ENCODE results near the gene CNTRL. TPM values are rescaled to one million over a fixed set of nuclear protein-coding genes. Genes with fewer than 3 reads are reported as not detected.
"Not testable (repeated sequence)": the region's sequence is repeated elsewhere in the genome, so short reads cannot be mapped to it uniquely, and the experiment has no call there.

The CNTRL gene, protein sequence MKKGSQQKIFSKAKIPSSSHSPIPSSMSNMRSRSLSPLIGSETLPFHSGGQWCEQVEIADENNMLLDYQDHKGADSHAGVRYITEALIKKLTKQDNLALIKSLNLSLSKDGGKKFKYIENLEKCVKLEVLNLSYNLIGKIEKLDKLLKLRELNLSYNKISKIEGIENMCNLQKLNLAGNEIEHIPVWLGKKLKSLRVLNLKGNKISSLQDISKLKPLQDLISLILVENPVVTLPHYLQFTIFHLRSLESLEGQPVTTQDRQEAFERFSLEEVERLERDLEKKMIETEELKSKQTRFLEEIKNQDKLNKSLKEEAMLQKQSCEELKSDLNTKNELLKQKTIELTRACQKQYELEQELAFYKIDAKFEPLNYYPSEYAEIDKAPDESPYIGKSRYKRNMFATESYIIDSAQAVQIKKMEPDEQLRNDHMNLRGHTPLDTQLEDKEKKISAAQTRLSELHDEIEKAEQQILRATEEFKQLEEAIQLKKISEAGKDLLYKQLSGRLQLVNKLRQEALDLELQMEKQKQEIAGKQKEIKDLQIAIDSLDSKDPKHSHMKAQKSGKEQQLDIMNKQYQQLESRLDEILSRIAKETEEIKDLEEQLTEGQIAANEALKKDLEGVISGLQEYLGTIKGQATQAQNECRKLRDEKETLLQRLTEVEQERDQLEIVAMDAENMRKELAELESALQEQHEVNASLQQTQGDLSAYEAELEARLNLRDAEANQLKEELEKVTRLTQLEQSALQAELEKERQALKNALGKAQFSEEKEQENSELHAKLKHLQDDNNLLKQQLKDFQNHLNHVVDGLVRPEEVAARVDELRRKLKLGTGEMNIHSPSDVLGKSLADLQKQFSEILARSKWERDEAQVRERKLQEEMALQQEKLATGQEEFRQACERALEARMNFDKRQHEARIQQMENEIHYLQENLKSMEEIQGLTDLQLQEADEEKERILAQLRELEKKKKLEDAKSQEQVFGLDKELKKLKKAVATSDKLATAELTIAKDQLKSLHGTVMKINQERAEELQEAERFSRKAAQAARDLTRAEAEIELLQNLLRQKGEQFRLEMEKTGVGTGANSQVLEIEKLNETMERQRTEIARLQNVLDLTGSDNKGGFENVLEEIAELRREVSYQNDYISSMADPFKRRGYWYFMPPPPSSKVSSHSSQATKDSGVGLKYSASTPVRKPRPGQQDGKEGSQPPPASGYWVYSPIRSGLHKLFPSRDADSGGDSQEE (N-terminal part only)
- 6.7 TPM in 2 replicates for total RNA-seq

GRCh38 chr9:121074370-121075250 lies at the start of gene CNTRL:
TSS of gene CNTRL (plus strand) at chr9:121074955. CDS start at chr9:121088327, 13,372 bp downstream.
- no peaks in the 10 kb centered on the region for H3K36me3 ChIP-seq (ENCODE audit: control insufficient read depth, insufficient read depth, low read length)
- peak within 1 kb of the TSS; percentile 80 for H3K4me3 ChIP-seq (ENCODE audit: low read depth, low read length)
- DNase-seq (ENCODE audit: low read depth): peak; percentile 54
- no peaks in the 10 kb centered on the region for H3K27me3 ChIP-seq (ENCODE audit: control insufficient read depth, insufficient read depth, low read length)
- TF ChIP-seq, protein P1, sequence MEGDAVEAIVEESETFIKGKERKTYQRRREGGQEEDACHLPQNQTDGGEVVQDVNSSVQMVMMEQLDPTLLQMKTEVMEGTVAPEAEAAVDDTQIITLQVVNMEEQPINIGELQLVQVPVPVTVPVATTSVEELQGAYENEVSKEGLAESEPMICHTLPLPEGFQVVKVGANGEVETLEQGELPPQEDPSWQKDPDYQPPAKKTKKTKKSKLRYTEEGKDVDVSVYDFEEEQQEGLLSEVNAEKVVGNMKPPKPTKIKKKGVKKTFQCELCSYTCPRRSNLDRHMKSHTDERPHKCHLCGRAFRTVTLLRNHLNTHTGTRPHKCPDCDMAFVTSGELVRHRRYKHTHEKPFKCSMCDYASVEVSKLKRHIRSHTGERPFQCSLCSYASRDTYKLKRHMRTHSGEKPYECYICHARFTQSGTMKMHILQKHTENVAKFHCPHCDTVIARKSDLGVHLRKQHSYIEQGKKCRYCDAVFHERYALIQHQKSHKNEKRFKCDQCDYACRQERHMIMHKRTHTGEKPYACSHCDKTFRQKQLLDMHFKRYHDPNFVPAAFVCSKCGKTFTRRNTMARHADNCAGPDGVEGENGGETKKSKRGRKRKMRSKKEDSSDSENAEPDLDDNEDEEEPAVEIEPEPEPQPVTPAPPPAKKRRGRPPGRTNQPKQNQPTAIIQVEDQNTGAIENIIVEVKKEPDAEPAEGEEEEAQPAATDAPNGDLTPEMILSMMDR (IDR thresholded peaks at IDR 0.05; ENCODE audit: insufficient read depth, low read length, poor library complexity, severe bottlenecking): no peak

- no peak overlapping the region for H3K4me3 ChIP-seq (ENCODE audit: low read depth, low read length)
- TF ChIP-seq, protein P1 (IDR thresholded peaks at IDR 0.05; ENCODE audit: insufficient read depth, low read length, poor library complexity, severe bottlenecking): no peak
- H3K36me3 ChIP-seq (ENCODE audit: control insufficient read depth, insufficient read depth, low read length): no peaks in the 10 kb centered on the region
- no peaks in the 10 kb centered on the region for H3K27me3 ChIP-seq (ENCODE audit: control insufficient read depth, insufficient read depth, low read length)
- DNase-seq (ENCODE audit: low read depth): no peak
Measured at GRCh38 chr9:121026260-121026691, 48.5 kb upstream of the CNTRL start.

DNA sequence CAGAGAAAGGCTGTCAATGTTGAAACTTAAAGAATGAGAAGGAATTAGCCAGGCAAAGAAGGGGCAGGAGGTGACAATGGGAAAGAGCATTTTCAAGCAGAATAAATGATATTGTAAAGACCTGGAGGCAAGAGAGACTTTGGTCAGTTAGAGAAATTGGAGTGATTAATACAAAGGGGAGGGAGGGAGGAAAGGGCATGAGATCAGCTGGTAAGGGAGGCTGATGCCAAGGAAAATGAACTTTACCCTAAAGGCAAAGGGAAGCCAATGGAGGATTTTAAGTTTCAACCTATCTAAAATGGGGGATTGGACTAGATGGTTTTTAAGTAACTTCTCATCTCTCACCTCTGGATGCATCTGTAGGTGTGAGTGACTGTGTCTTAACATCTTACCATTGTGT lies 48.0 kb upstream of the CNTRL start:
- Histone ChIP-seq H3K4me3 (ENCODE audit: low read depth, low read length) (no peak overlapping the region), H3K36me3 (ENCODE audit: control insufficient read depth, insufficient read depth, low read length) (no peaks in the 10 kb centered on the region), H3K27me3 (ENCODE audit: control insufficient read depth, insufficient read depth, low read length) (no peaks in the 10 kb centered on the region)
- no peak for DNase-seq (ENCODE audit: low read depth)
- TF ChIP-seq, protein P1 (IDR thresholded peaks at IDR 0.05; ENCODE audit: insufficient read depth, low read length, poor library complexity, severe bottlenecking): no peak

GRCh38 chr9:121028285-121028684 lies 46.5 kb upstream of the CNTRL start:
- not testable (repeated sequence) for H3K4me3 ChIP-seq (ENCODE audit: low read depth, low read length); DNase-seq (ENCODE audit: low read depth); H3K27me3 ChIP-seq (ENCODE audit: control insufficient read depth, insufficient read depth, low read length); H3K36me3 ChIP-seq (ENCODE audit: control insufficient read depth, insufficient read depth, low read length)

GRCh38 chr9:121029469-121029868 lies 45.3 kb upstream of the CNTRL start:
- Histone ChIP-seq H3K27me3 (ENCODE audit: control insufficient read depth, insufficient read depth, low read length) (no peaks in the 10 kb centered on the region), H3K36me3 (ENCODE audit: control insufficient read depth, insufficient read depth, low read length) (no peaks in the 10 kb centered on the region), H3K4me3 (ENCODE audit: low read depth, low read length) (no peak overlapping the region)
- TF ChIP-seq, protein P1 (IDR thresholded peaks at IDR 0.05; ENCODE audit: insufficient read depth, low read length, poor library complexity, severe bottlenecking): no peak
- no peak for DNase-seq (ENCODE audit: low read depth)

Measured in kidney epithelial cell (primary cell).